ENCODE results near the gene TASP1. TPM values are rescaled to one million over a fixed set of nuclear protein-coding genes. Genes with fewer than 3 reads are reported as not detected.
"Not testable (repeated sequence)": the region's sequence is repeated elsewhere in the genome, so short reads cannot be mapped to it uniquely, and the experiment has no call there.

The TASP1 gene
- total RNA-seq, 1 experiment from 2014 or later, result 12.8 TPM

- DNase-seq (ENCODE audit: low spot score), result no peak
Observed at GRCh38 chr20:13494019-13494418, 144.7 kb downstream of the TASP1 start.

- DNase-seq (ENCODE audit: low spot score), result no peak
Observed at GRCh38 chr20:13493143-13493542, 145.6 kb downstream of the TASP1 start.

GRCh38 chr20:13492001-13492481, 146.7 kb downstream of the TASP1 start:
- no peak for DNase-seq (ENCODE audit: low spot score)

DNA sequence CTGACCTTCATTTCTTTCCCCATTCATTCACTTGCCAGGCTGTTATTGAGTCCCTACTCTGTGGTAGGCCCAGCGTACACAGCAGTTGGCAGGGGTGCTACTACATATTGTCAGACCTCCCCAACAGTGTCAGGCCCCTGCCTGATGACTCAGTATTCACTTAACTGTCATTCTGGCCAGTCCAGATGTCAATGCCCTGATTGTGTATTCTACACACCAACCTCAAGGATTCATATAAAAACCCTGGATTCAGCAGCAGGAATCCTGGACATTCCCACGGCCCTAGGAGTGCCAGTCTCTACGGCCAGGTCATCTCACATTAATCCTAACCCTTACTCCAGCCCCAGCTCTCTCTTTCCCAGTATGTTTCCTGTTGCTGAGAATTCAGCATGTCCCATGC, 151.5 kb downstream of the TASP1 start:
- no peak for DNase-seq (ENCODE audit: low spot score)

DNA sequence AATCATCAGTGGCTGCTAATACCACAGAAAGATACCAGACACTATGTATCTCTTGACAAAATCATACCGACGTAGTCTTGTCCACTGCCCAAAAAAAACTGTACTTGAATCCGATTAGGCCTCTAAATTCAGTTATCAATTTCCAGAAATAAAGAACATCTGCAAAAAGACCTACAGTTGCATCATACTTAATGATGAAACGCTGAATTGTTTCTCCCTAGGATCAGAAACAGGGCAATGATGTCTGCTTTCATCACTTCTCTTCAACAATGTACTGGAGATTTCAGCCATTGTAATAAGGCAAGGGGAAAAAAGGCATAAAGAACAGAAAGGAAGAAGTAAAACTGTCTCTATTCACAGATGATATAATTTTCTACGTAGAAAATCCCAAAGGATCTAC, 152.0 kb downstream of the TASP1 start:
- DNase-seq (ENCODE audit: low spot score), result no peak

GRCh38 chr20:13485576-13485975, 153.2 kb downstream of the TASP1 start:
- no peak for DNase-seq (ENCODE audit: low spot score)

DNA sequence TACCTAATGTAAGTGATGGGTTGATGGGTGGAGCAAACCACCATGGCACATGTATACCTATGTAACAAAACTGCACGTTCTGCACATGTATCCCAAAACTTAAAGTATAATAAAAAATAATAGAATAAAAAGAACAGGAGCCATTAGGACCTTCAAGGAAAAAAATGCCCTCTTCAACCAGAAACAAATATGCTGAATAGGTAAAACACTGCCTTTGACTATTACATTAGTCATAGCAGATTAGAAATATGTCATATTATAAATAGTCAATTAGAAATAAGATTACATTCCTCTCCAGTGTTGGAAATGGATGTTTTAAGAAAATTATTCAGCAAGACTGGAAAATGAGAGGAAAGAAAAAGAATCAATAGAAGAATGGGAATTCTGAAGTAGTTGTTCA, 153.7 kb downstream of the TASP1 start:
- not testable (repeated sequence) for DNase-seq (ENCODE audit: low spot score)

GRCh38 chr20:13483472-13483871, 155.3 kb downstream of the TASP1 start:
- not testable (repeated sequence) for DNase-seq (ENCODE audit: low spot score)

DNA sequence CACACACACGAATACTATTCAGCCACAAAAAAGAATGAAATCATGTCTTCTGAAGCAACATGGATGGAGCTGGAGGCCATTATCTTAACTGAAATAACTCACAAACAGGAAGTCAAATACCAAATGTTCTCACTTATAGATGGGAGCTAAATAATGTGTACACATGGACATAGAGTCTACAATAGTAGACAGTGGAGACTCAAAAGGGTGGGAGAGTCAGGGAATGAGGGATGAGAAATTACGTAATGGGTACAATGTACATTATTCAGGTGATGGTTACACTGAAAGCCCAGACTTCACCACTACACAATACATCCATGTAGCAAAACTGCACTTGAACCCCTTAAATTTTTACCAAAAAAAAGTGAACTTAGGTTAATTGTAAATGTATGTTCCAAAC, 160.4 kb downstream of the TASP1 start:
- no peak for DNase-seq (ENCODE audit: low spot score)

GRCh38 chr20:13474467-13474866, 164.3 kb downstream of the TASP1 start:
- DNase-seq (ENCODE audit: low spot score), result no peak

- DNase-seq (ENCODE audit: low spot score), result no peak
Observed at GRCh38 chr20:13469262-13469661, 169.5 kb downstream of the TASP1 start.

GRCh38 chr20:13468166-13468565, 170.6 kb downstream of the TASP1 start:
- no peak for DNase-seq (ENCODE audit: low spot score)

GRCh38 chr20:13464702-13465101, 174.0 kb downstream of the TASP1 start:
- no peak for DNase-seq (ENCODE audit: low spot score)

DNA sequence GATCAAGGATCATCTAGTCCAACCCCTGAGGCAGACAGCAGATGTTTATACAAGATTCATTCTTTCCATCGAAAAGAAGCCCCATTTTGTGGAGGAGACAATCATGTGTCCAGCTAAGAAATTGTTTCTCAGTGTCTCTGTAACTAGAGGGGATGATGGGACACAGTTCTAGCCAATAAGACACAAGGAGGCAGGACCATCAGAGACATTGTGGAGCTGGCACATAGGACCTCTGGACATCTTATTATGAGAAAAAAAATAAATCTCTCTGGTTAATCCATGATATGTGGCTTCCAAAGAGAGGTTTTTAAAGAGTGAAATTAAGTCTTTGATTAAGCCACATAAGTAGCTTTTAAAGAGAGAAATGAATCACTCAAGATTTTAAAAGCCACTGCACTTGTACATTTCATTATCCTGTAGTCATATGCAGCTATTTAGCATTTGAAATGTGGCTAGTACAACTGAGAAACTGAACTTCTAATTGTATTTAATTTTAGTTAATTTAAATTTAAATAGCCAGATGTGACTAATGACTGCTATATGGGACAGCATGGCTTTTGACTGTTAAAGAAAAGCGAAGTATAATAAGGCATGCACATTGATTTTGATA, 176.8 kb downstream of the TASP1 start:
- no peak for DNase-seq (ENCODE audit: low spot score)

DNA sequence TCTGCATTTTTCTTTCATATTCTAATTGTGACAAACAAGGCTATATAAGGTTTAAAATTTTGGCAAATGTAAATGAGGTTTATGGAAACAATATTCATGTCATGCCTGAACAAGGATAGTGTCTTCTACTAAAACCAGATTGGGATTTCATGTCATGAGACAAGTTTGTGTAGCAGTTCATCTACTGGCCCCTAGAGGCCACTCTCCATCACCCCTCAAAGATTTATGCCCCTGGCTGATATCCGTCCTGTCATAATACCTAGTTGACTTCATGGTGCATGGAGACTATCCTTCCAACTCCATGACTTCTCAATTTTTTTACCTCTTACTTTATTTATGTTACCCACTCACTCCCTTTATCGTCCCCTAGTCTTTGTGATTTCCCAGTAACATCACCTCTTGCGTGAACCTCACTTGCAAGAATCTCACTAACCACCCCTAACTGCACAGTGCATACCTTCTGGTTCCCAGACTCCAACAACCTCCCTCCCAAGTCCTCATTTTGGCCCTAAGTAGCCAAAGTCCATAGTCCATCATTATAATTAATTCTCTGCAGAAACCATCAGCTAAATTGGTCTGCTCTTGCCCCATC, 179.8 kb downstream of the TASP1 start:
- peak; percentile 48 for DNase-seq (ENCODE audit: low spot score)

- DNase-seq (ENCODE audit: low spot score), result no peak
Observed at GRCh38 chr20:13457487-13457886, 181.2 kb downstream of the TASP1 start.

DNA sequence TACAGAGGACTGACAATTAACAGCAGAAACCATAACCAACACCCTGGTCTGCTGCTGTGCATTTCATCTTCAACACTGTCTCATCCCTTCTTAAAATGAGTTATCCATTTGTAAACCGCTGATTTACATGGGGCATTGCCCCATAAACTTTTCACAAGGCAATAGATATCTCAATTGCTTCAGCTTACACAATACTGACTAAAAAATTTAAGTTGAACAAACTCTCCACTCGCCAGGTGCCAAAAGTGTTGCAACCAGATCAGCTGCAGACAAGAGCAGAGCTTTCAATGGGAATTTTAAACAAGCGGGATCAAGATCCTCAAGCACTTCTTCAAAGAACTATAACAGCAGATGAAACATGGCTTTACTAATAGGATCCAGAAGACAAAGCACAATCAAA, 183.0 kb downstream of the TASP1 start:
- DNase-seq (ENCODE audit: low spot score), result no peak

- DNase-seq (ENCODE audit: low spot score), result no peak
Observed at GRCh38 chr20:13453367-13453766, 185.4 kb downstream of the TASP1 start.

GRCh38 chr20:13452470-13453124, 186.1 kb downstream of the TASP1 start:
- no peak for DNase-seq (ENCODE audit: low spot score)

GRCh38 chr20:13449868-13450434, 188.8 kb downstream of the TASP1 start:
- no peak for DNase-seq (ENCODE audit: low spot score)

- DNase-seq (ENCODE audit: low spot score), result no peak
Observed at GRCh38 chr20:13447385-13448180, 191.1 kb downstream of the TASP1 start.

- no peak for DNase-seq (ENCODE audit: low spot score)
Observed at GRCh38 chr20:13443690-13444089, 195.0 kb downstream of the TASP1 start.

Measured in HT-29 (cell line).